ENCODE data around the gene PNMA8A.

DNA sequence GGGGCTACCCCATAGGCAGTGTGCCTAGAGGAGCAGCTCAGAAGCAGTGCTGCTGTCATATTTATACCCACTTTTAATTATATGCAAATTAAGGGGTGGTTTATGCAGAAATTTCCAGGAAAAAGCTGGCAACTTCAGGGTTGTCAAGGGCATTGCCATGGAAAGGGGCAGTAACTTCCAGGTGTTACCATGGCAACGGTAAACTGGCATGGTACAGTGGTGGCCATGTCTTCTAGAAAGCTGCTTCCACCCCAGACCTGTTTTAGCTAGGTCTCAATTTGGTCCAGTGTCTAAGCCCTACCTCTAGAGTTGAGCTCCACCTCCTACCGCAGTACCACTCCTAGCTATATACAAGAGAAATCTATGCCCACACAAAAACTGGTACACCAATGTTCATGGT lies 11.3 kb downstream of the PNMA8A start:
- no peak for TF ChIP-seq RAD21 (conservative IDR thresholded peaks at IDR 0.05 in 1 of 2, IDR thresholded peaks at IDR 0.05 in 1 of 2)
- TF ChIP-seq, protein P1, sequence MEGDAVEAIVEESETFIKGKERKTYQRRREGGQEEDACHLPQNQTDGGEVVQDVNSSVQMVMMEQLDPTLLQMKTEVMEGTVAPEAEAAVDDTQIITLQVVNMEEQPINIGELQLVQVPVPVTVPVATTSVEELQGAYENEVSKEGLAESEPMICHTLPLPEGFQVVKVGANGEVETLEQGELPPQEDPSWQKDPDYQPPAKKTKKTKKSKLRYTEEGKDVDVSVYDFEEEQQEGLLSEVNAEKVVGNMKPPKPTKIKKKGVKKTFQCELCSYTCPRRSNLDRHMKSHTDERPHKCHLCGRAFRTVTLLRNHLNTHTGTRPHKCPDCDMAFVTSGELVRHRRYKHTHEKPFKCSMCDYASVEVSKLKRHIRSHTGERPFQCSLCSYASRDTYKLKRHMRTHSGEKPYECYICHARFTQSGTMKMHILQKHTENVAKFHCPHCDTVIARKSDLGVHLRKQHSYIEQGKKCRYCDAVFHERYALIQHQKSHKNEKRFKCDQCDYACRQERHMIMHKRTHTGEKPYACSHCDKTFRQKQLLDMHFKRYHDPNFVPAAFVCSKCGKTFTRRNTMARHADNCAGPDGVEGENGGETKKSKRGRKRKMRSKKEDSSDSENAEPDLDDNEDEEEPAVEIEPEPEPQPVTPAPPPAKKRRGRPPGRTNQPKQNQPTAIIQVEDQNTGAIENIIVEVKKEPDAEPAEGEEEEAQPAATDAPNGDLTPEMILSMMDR (IDR thresholded peaks at IDR 0.05), result no peak
- TF ChIP-seq, protein P2, sequence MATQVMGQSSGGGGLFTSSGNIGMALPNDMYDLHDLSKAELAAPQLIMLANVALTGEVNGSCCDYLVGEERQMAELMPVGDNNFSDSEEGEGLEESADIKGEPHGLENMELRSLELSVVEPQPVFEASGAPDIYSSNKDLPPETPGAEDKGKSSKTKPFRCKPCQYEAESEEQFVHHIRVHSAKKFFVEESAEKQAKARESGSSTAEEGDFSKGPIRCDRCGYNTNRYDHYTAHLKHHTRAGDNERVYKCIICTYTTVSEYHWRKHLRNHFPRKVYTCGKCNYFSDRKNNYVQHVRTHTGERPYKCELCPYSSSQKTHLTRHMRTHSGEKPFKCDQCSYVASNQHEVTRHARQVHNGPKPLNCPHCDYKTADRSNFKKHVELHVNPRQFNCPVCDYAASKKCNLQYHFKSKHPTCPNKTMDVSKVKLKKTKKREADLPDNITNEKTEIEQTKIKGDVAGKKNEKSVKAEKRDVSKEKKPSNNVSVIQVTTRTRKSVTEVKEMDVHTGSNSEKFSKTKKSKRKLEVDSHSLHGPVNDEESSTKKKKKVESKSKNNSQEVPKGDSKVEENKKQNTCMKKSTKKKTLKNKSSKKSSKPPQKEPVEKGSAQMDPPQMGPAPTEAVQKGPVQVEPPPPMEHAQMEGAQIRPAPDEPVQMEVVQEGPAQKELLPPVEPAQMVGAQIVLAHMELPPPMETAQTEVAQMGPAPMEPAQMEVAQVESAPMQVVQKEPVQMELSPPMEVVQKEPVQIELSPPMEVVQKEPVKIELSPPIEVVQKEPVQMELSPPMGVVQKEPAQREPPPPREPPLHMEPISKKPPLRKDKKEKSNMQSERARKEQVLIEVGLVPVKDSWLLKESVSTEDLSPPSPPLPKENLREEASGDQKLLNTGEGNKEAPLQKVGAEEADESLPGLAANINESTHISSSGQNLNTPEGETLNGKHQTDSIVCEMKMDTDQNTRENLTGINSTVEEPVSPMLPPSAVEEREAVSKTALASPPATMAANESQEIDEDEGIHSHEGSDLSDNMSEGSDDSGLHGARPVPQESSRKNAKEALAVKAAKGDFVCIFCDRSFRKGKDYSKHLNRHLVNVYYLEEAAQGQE (IDR thresholded peaks at IDR 0.05), result no peak
- no peak for TF ChIP-seq CHD2 (IDR thresholded peaks at IDR 0.05; ENCODE audit: low read length, partially characterized antibody)
- no peak for TF ChIP-seq FOSL2 (IDR thresholded peaks at IDR 0.05)
- no peak for TF ChIP-seq FOSL2 (CRISPR knock-in tag; IDR thresholded peaks at IDR 0.05)
- TF ChIP-seq JUN (IDR thresholded peaks at IDR 0.05), result no peak
- no peak for TF ChIP-seq EP300 (IDR thresholded peaks at IDR 0.05)

All from A549 (cell line).